ENCODE results near the gene MMP24. TPM values are rescaled to one million over a fixed set of nuclear protein-coding genes. Genes with fewer than 3 reads are reported as not detected.
"Not testable (repeated sequence)": the region's sequence is repeated elsewhere in the genome, so short reads cannot be mapped to it uniquely, and the experiment has no call there.

The MMP24 gene
- total and polyA plus RNA-seq, 8 donors: 2.0 to 7.3 (median 5.0) TPM

- intact Hi-C loops (cut with DNase I): no loop called here
- ATAC-seq (no peak), DNase-seq (no peak), FAIRE-seq (no peak)
- H3K9me3 ChIP-seq: peaks cover 0 to 4% (median 0%) of the 10 kb centered on the region in 4 donors
- no peaks in the 10 kb centered on the region for H3K36me3 ChIP-seq
- peaks cover 0 to 19% (median 3%) of the 10 kb centered on the region in 3 donors for H3K4me1 ChIP-seq
- no peak overlapping the region for H3K4me3 ChIP-seq
- TF ChIP-seq, protein P1, sequence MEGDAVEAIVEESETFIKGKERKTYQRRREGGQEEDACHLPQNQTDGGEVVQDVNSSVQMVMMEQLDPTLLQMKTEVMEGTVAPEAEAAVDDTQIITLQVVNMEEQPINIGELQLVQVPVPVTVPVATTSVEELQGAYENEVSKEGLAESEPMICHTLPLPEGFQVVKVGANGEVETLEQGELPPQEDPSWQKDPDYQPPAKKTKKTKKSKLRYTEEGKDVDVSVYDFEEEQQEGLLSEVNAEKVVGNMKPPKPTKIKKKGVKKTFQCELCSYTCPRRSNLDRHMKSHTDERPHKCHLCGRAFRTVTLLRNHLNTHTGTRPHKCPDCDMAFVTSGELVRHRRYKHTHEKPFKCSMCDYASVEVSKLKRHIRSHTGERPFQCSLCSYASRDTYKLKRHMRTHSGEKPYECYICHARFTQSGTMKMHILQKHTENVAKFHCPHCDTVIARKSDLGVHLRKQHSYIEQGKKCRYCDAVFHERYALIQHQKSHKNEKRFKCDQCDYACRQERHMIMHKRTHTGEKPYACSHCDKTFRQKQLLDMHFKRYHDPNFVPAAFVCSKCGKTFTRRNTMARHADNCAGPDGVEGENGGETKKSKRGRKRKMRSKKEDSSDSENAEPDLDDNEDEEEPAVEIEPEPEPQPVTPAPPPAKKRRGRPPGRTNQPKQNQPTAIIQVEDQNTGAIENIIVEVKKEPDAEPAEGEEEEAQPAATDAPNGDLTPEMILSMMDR (IDR thresholded peaks at IDR 0.05): no peak
- no peaks in the 10 kb centered on the region for H3K27me3 ChIP-seq
- H3K27ac ChIP-seq: no peak overlapping the region
Measured at GRCh38 chr20:35196313-35196712, 30.2 kb upstream of the MMP24 start.

DNA sequence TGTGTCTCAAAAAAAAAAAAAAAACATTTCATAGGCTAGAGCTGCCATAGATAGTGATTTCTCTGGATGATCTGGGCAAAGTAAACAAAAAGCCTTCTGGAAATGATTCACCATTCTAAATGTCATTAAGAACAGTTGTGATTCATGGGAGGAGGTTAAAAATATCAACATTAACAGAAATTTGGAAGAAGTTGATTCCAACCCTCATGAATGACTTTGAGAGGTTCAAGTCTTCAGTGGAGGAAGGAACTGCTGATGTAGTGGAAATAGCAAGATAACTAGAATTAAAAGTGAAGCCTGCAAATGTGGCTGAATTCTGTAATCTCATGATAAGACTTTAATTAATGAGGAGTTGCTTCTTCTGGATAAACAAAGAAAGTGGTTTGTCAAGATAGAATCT, 26.8 kb upstream of the MMP24 start:
- ATAC-seq (no peak), FAIRE-seq (no peak), DNase-seq (no peak)
- Histone ChIP-seq H3K36me3 (no peaks in the 10 kb centered on the region), H3K27ac (no peak overlapping the region), H3K4me1 (no peaks in the 10 kb centered on the region), H3K27me3 (no peaks in the 10 kb centered on the region), H3K4me3 (no peak overlapping the region), H3K9me3 (peaks cover 0 to 4% (median 0%) of the 10 kb centered on the region in 4 donors)
- intact Hi-C loops (cut with DNase I): loop anchor here in 1 of 3 donors (10.0 kb wide), 1 partner anchor 105 kb away; the partner anchor contains the start of gene TRPC4AP
- TF ChIP-seq, protein P1 (IDR thresholded peaks at IDR 0.05): no peak

DNA sequence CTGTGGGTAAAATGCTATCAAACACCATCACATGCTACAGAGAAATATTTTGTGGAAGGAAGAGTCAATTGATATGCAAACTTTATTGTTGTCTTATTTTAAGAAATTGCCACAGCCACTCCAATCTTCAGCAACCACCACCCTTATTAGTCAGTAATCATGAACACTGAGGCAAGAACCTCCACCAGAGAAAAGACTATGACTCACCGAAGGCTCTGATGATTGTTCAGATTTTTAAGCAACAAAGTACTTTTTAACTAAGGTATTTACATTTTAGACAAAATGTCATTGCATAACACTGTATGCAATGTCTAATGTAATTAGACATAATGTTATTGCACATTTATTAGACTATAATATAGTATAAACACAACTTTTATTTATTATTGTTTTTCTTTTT, 26.2 kb upstream of the MMP24 start:
- intact Hi-C loops (cut with DNase I): loop anchor here in 1 of 3 donors (10.0 kb wide), 1 partner anchor 105 kb away; the partner anchor contains the start of gene TRPC4AP
- H3K27ac ChIP-seq: no peak overlapping the region
- ATAC-seq: no peak
- H3K36me3 ChIP-seq: no peaks in the 10 kb centered on the region
- no peaks in the 10 kb centered on the region for H3K27me3 ChIP-seq
- no peak for FAIRE-seq
- peaks cover 0 to 4% (median 0%) of the 10 kb centered on the region in 4 donors for H3K9me3 ChIP-seq
- WGBS, 2 donors: 91 to 97% methylated on average over 1 of the region's 1 CpG
- H3K4me1 ChIP-seq: no peaks in the 10 kb centered on the region
- no peak for DNase-seq
- TF ChIP-seq, protein P1 (IDR thresholded peaks at IDR 0.05): no peak
- H3K4me3 ChIP-seq: no peak overlapping the region

DNA sequence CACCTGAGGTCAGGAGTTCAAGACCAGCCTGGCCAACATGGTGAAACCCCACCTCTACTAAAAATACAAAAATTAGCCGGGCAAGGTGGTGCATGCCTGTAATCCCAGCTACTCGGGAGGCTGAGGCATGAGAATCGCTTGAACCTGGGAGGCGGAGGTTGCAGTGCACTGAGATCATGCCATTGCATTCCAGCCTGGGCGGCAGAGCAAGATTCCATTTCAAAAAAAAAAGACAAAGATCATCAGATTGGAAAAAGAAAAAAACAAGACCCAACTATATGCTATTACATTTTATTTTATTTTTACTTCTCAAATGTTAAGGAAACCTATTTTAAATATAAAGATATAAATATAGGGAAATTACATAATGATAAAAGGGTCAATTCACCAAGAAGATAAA, 25.0 kb upstream of the MMP24 start:
- FAIRE-seq, DNase-seq, H3K27me3 ChIP-seq, H3K36me3 ChIP-seq, ATAC-seq, H3K4me3 ChIP-seq, H3K27ac ChIP-seq, H3K4me1 ChIP-seq, H3K9me3 ChIP-seq: not testable (repeated sequence)
- intact Hi-C loops (cut with DNase I): loop anchor here in 1 of 3 donors (10.0 kb wide), 1 partner anchor 107 kb away; the partner anchor contains the start of gene TRPC4AP
- 93% methylated on average over 5 of the region's 5 CpGs for WGBS, 2 donors

DNA sequence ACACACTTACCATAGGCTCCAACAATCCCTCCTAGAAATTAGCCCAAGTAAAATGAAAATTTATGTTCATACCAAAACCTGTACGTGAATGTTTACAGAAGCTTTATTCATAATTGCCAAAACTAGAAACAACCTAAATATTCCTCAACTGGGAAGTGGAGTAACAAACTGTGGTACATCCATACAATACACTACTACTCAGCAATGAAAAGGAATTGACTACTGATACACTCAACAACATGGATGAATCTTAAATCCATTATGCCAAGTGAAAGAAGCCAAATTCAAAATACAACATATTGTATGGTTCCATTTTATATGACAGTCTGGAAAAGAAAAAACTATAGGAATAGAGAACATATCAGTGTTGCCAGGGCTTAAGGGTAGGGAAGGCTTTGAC, 19.7 kb upstream of the MMP24 start:
- H3K4me3 ChIP-seq: no peak overlapping the region
- H3K36me3 ChIP-seq: no peaks in the 10 kb centered on the region
- WGBS, 2 donors: 89 to 96% methylated on average over 1 of the region's 1 CpG
- no peak overlapping the region for H3K27ac ChIP-seq
- H3K27me3 ChIP-seq: no peaks in the 10 kb centered on the region
- peaks cover 0 to 5% (median 0%) of the 10 kb centered on the region in 3 donors for H3K4me1 ChIP-seq
- FAIRE-seq: no peak
- TF ChIP-seq, protein P1 (IDR thresholded peaks at IDR 0.05): no peak
- no peak for DNase-seq
- no peak for ATAC-seq
- H3K9me3 ChIP-seq: no peaks in the 10 kb centered on the region
- intact Hi-C loops (cut with DNase I): loop anchor here in 1 of 3 donors (5.0 to 10.0 kb wide), 2 partner anchors 65 to 112 kb away; partner anchors contain the start of gene TRPC4AP

Data from pancreas (tissue), 10 donors.